ENCODE measurements around the gene KDELR1.

DNA sequence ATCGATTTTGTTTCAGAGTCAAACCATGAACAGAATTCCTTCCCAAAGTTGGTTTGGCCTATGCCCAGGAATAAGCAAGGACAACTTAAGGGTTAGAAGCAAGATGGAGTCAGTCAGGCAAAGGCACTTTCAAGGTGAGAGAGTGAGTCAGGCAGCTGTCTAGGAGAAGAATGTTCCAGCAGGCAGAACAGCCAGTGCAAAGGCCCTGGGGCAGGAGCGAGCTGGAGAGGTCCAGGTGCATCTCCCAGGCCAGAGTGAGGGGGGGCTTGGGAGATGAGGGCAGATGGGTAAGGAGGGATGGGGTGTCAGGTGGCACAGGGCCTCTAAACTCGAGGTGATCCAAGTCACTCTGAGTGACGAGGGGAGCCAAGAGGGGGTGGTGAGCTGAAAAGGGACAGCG, 45.2 kb upstream of the KDELR1 start:
- TF ChIP-seq FOS (IDR thresholded peaks at IDR 0.05; ENCODE audit: borderline replicate concordance, insufficient read depth, low read length) (no peak), EZH2 (IDR thresholded peaks at IDR 0.05; ENCODE audit: borderline replicate concordance, low read depth, low read length, severe bottlenecking) (no peak), CTCF (IDR thresholded peaks at IDR 0.05; ENCODE audit: extremely low read depth in 1 of 2, insufficient read depth in 1 of 2, low read depth in 1 of 2, low read length in 2 of 2) (no peak), POLR2A (IDR thresholded peaks at IDR 0.05; ENCODE audit: low read depth, low read length) (no peak)
- TF ChIP-seq, protein P1, sequence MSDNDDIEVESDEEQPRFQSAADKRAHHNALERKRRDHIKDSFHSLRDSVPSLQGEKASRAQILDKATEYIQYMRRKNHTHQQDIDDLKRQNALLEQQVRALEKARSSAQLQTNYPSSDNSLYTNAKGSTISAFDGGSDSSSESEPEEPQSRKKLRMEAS (IDR thresholded peaks at IDR 0.05; ENCODE audit: insufficient read depth, insufficient read length), result no peak
